Measurements from ENCODE around the gene TMEM80.

TMEM80 gene

GRCh38 chr11:655036-655726 lies 40.4 kb upstream of the TMEM80 start:
- no peaks in the 10 kb centered on the region for H3K27me3 ChIP-seq (replicated peaks)
- no peak for DNase-seq
- H3K4me3 ChIP-seq (ENCODE audit: low read depth, low read length) = no peak overlapping the region
- no peak for TF ChIP-seq CTCF (IDR thresholded peaks at IDR 0.05; ENCODE audit: low read depth, low read length, missing control alignments)
- H3K27ac ChIP-seq = no peak overlapping the region
- in situ Hi-C loops (cut with HindIII; ENCODE audit: low pct_ligation_motif_present, low sequenced_read_pairs) = no loop called here
- peaks cover 11% of the 10 kb centered on the region for H3K36me3 ChIP-seq (replicated peaks)

- no peak for TF ChIP-seq CTCF (IDR thresholded peaks at IDR 0.05; ENCODE audit: low read depth, low read length, missing control alignments)
- in situ Hi-C loops (cut with HindIII; ENCODE audit: low pct_ligation_motif_present, low sequenced_read_pairs) = no loop called here
- H3K36me3 ChIP-seq (replicated peaks) = peaks cover 15% of the 10 kb centered on the region
- no peak overlapping the region for H3K4me3 ChIP-seq (ENCODE audit: low read depth, low read length)
- no peaks in the 10 kb centered on the region for H3K27me3 ChIP-seq (replicated peaks)
- DNase-seq = no peak
- no peak overlapping the region for H3K27ac ChIP-seq
Observed at GRCh38 chr11:656426-656825, 39.2 kb upstream of the TMEM80 start.

- no peak for DNase-seq
- Histone ChIP-seq H3K27ac (no peak overlapping the region), H3K36me3 (replicated peaks) (peaks cover 15% of the 10 kb centered on the region), H3K4me3 (ENCODE audit: low read depth, low read length) (no peak overlapping the region), H3K27me3 (replicated peaks) (no peaks in the 10 kb centered on the region)
- no peak for TF ChIP-seq CTCF (IDR thresholded peaks at IDR 0.05; ENCODE audit: low read depth, low read length, missing control alignments)
- in situ Hi-C loops (cut with HindIII; ENCODE audit: low pct_ligation_motif_present, low sequenced_read_pairs) = no loop called here
Observed at GRCh38 chr11:656866-657265, 38.8 kb upstream of the TMEM80 start.

GRCh38 chr11:657691-658126 lies 37.9 kb upstream of the TMEM80 start:
- Histone ChIP-seq H3K27me3 (replicated peaks) (no peaks in the 10 kb centered on the region), H3K4me3 (ENCODE audit: low read depth, low read length) (no peak overlapping the region), H3K27ac (no peak overlapping the region), H3K36me3 (replicated peaks) (peaks cover 15% of the 10 kb centered on the region)
- no peak for TF ChIP-seq CTCF (IDR thresholded peaks at IDR 0.05; ENCODE audit: low read depth, low read length, missing control alignments)
- no peak for DNase-seq
- in situ Hi-C loops (cut with HindIII; ENCODE audit: low pct_ligation_motif_present, low sequenced_read_pairs) = no loop called here

- Histone ChIP-seq H3K27ac (no peak overlapping the region), H3K36me3 (replicated peaks) (peaks cover 23% of the 10 kb centered on the region), H3K4me3 (ENCODE audit: low read depth, low read length) (no peak overlapping the region), H3K27me3 (replicated peaks) (no peaks in the 10 kb centered on the region)
- in situ Hi-C loops (cut with HindIII; ENCODE audit: low pct_ligation_motif_present, low sequenced_read_pairs) = no loop called here
- no peak for TF ChIP-seq CTCF (IDR thresholded peaks at IDR 0.05; ENCODE audit: low read depth, low read length, missing control alignments)
- DNase-seq = no peak
Observed at GRCh38 chr11:659532-660085, 36.0 kb upstream of the TMEM80 start.

- Histone ChIP-seq H3K4me3 (ENCODE audit: low read depth, low read length) (no peak overlapping the region), H3K27me3 (replicated peaks) (no peaks in the 10 kb centered on the region), H3K36me3 (replicated peaks) (peaks cover 23% of the 10 kb centered on the region), H3K27ac (no peak overlapping the region)
- DNase-seq = no peak
- in situ Hi-C loops (cut with HindIII; ENCODE audit: low pct_ligation_motif_present, low sequenced_read_pairs) = no loop called here
- no peak for TF ChIP-seq CTCF (IDR thresholded peaks at IDR 0.05; ENCODE audit: low read depth, low read length, missing control alignments)
Observed at GRCh38 chr11:660281-660680, 35.3 kb upstream of the TMEM80 start.
